GM12878 (cell line): ENCODE data around the gene CAPNS2.

Experiments used
- CEBPB ChIP-seq, 2 experiments: fragments of 150-350 bp in 1 of 2; IDR thresholded peaks; 2 replicates each; pipeline ENCODE4 v1.6.1; 2012 to 2014; ENCODE audit warnings: low read depth in 2 of 2, low read length in 2 of 2, borderline replicate concordance in 1 of 2, inconsistent platforms in 1 of 2
- CHD2 ChIP-seq: IDR thresholded peaks from 2 replicates; pipeline ENCODE4 v1.6.1; 2011; ENCODE audit warnings: low read depth, low read length, improper control_type of control experiment, borderline replicate concordance
- EZH2 ChIP-seq: IDR thresholded peaks from 2 replicates; pipeline ENCODE4 v1.6.1; 2012; ENCODE audit warnings: low read depth, mild to moderate bottlenecking, control low read depth, inconsistent platforms, low read length, borderline replicate concordance; ENCODE audit not compliant: control insufficient read depth
- JUNB ChIP-seq: IDR thresholded peaks from 2 replicates; pipeline ENCODE4 v1.6.1; 2016; ENCODE audit warnings: antibody characterized with exemption, mild to moderate bottlenecking

DNA sequence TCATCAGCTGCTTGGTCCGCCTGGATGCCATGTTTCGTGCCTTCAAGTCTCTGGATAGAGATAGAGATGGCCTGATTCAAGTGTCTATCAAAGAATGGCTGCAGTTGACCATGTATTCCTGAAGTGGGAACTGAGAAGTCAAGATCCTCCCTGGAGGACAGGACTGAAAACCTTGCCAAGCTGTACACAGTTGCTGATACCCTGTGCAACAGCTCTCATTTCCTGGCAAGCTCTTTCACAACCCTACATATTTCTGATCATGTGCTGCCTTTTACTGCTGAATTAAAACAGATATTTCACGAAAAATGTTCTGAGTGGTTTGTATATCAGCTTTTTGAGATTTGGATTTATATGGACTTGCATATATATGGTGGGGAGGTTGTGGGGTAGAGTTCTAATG is 898 bp downstream of the CAPNS2 start:
- TF ChIP-seq CHD2 (no peak), EZH2 (no peak), CEBPB (IDR thresholded peaks at IDR 0.05; ENCODE audit: borderline replicate concordance in 1 of 2, low read depth in 2 of 2, low read length in 2 of 2) (no peak), JUNB (no peak)
